Activated CD8-positive, alpha-beta memory T cell treated with anti-CD3 and anti-CD28 coated beads for 36 hours (primary cell): ENCODE results near the gene EYS. TPM values are rescaled to one million over a fixed set of nuclear protein-coding genes. Genes with fewer than 3 reads are reported as not detected.
"Not testable (repeated sequence)": the region's sequence is repeated elsewhere in the genome, so short reads cannot be mapped to it uniquely, and the experiment has no call there.

ENCODE experiments used
- CTCF ChIA-PET: fragments of 350-600 bp; sonication (Branson Sonifier 250); formaldehyde crosslinking; loops from one replicate; lab custom pipeline; 2021; ENCODE audit warnings: antibody characterized with exemption; lab: Charles Lee
- POLR2A ChIA-PET: fragments of 350-600 bp; sonication (Branson Sonifier 250); formaldehyde crosslinking; loops from one replicate; lab custom pipeline; 2021; ENCODE audit warnings: antibody characterized with exemption; lab: Charles Lee
- total RNA-seq, 2 experiments: library from RNA; stranded (reverse); gene quantifications; one replicate each; pipeline ENCODE4 v1.2.3, GENCODE V29; 2021

Gene EYS
- total RNA-seq, 2 experiments from 2014 or later, result not detected

DNA sequence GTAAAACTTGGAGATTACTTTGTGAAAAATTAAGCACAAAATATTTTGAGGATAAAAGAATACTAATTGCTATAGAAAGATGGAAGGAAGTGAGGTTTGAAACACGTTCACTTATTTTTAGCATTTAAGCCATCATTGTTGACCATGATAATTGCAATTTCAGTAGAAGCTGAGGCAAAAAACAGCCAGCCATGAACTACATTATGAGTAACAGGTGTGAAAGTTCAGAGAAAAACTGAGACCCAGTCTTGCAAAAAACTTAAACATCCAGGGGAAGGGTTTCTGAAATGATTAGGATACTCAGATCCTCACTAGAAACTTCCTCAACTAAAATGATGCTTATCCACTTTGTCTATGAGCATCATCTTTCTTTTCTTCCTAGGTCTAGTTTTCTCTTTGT is 1452.0 kb downstream of the EYS start:
- CTCF ChIA-PET, result interaction anchor here (0.6 kb wide), 1 partner anchor 43 kb away, joined by 5 read pairs; no protein-coding TSS in a partner anchor
- POLR2A ChIA-PET, result no interaction called here

DNA sequence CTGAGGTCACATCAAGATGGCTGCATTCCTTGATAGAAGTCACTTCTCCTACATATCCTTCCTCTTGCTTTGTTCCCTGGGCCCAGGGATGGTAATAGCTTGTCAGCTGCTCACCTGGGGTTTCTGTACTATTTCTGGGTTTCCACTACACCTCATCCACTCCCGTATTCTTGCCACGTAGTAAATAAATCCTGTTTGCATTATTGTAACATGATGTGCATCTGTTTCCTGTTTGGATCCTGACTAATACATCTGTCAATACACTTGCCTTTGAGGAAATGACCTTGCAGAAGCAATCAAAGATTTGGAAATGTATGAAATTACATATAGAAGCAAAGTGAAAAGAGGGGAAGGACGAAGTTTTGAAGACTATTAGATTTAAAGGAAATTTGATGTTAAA is 1452.5 kb downstream of the EYS start:
- POLR2A ChIA-PET, result no interaction called here
- CTCF ChIA-PET, result no interaction called here

DNA sequence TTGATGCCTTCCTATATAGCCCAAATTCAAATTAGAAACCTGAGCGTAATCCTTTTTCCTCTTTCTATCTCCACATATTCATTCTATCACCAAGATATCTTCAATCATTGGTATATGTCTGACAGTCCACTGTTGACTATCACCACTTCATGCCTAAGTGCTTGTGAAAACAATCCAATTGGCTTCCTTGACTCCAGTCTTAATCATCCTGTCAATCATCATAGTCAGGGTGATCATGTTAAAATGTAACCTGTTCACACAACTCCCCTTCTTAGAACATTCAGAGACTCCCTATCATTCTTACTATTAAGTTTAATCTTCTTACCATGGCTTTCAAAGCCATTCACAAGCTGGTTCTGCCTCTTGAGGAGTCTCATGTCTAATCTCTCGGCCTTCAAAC is 1454.8 kb downstream of the EYS start:
- ChIA-PET CTCF (no interaction called here), POLR2A (no interaction called here)

- CTCF ChIA-PET, result no interaction called here
These were observed 1456.9 kb downstream of the EYS start for GRCh38 chr6:64250126-64250525.

GRCh38 chr6:64249115-64249514 is 1457.9 kb downstream of the EYS start:
- POLR2A ChIA-PET, result no interaction called here
- CTCF ChIA-PET, result no interaction called here

More at GRCh38 chr6:64250126-64250525, 1456.9 kb downstream of the EYS start:
- POLR2A ChIA-PET, result no interaction called here

GRCh38 chr6:64243618-64244017 is 1463.4 kb downstream of the EYS start:
- ChIA-PET POLR2A (no interaction called here), CTCF (no interaction called here)

DNA sequence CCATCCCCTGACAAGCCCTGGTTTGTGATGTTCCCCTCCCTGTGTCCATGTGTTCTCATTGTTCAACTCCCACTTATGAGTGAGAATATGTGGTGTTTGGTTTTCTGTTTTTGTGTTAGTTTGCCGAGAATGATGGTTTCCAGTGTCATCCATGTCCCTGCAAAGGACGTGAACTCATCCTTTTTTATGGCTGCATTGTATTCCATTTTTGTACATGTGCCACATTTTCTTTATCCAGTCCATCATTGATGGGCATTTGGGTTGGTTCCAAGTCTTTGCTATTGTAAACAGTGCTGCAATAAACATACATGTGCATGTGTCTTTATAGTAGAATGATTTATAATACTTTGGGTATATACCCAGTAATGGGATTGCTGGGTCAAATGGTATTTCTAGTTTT is 1468.1 kb downstream of the EYS start:
- CTCF ChIA-PET, POLR2A ChIA-PET: not testable (repeated sequence)

DNA sequence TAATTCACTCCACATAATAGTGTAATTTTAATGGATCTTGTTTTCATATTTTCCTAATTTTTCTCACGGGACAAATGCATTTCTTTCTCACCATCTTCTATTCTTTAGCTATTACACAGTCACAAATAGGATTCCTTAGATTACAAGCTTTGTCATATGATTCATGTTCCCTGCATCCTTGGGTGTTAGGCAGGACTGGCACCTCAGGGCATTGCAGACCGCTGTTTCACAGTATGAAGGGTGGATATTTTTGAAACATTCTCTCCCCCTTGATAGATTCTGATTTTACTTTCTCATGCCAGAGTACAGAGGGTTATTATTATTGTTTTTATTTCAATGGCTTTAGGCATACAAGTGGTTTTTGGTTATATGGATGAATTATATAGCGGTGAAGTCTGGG is 1469.0 kb downstream of the EYS start:
- POLR2A ChIA-PET, result no interaction called here
- CTCF ChIA-PET, result no interaction called here

DNA sequence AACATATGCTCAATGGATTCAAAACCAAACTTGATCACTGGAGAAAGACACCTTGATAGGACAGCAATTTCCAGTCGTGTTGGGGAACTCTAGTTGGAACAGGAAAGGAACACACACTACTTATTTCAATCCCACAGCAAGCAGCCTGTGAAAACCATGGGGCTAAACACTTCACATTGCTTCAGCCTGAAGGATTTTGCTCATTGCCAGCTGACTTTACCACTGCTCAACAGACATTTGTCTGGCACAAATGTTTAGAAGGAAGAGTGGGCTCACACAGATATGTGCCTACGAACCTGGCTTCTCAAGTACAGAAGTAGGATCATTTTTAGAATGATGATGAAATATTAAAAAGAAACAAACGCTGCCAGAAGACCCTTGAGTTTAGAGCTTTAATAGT is 1473.3 kb downstream of the EYS start:
- ChIA-PET POLR2A (no interaction called here), CTCF (no interaction called here)

DNA sequence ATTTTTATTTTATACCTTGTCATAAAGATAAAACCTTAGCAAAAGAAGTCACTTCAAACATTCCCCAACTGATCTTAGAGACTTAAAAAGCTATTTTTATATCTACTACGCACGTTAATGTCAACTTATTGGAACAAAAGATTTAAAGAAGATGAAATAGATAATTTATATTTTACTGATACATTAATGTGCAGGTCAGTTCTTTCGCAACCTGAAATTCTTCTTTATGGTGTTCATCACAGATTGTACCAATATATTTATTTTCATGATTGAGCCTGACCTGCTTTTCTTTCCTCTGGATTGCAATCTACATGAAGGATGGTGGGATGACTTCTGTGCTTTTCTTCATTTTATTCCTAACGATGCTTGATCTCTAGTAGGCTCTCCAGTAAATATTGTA is 1475.1 kb downstream of the EYS start:
- POLR2A ChIA-PET, result no interaction called here
- CTCF ChIA-PET, result no interaction called here

GRCh38 chr6:64230530-64230929 is 1476.5 kb downstream of the EYS start:
- POLR2A ChIA-PET, result no interaction called here
- CTCF ChIA-PET, result no interaction called here

- ChIA-PET POLR2A (no interaction called here), CTCF (no interaction called here)
These were observed 1479.2 kb downstream of the EYS start for GRCh38 chr6:64227863-64228262.

GRCh38 chr6:64225503-64225902 is 1481.5 kb downstream of the EYS start:
- CTCF ChIA-PET, result no interaction called here
- POLR2A ChIA-PET, result no interaction called here

DNA sequence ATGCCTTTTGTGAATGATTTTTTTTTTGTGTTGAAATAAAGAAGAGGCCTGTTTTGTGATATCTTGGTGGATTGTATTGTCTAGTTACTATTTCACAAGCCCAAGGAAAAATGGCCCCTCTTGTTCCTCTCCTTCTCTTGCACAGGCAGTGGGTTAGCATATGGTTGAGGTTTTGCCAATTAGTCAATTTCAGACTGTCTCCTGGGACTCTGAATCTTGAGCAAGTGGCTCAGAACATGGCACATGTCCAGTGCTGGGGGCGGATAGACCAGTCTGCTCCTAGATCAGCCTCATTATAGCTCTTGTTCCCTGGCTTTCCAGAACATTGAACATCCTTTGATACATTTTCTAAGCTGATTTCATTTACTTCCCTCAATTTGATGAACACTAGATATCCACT is 1482.2 kb downstream of the EYS start:
- POLR2A ChIA-PET, result no interaction called here

DNA sequence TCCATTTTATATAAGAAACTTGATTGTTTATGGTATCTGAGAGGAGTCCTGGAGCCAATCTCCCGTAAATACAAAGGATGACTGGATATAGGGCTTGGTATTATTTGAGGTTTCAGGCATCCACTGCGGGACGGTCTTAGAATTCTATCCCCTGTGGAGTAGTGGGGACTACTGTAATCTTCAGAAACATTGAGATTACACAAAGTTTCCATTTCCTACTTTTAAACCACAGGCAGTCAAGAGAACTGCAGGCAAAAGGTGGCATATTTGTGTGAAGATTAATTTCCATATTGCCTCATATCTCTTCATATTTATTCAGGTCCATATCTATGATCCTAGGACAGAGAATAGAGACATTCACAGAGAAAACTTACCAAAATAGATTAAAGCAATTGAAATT is 1485.2 kb downstream of the EYS start:
- POLR2A ChIA-PET, result no interaction called here
- CTCF ChIA-PET, result no interaction called here

More for the DNA sequence above, 1482.2 kb downstream of the EYS start:
- CTCF ChIA-PET, result no interaction called here

DNA sequence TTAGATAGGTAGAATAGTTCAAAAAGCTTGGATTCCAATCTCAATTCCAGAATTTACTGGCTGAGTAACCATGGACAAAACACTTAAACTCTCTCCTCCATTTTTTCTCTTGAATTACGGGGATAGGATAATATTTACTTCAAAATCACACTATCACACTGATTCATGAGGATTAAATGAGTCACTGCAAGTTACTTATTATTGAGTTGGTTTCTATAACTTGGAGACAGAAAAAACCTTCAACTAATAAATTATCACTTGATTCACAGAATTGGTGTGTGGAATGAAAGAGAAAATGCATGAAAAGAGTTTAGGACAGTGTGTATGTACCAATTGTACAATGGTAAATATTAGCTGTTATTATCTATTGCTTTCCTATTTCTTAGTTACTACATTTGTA is 1486.2 kb downstream of the EYS start:
- POLR2A ChIA-PET, result no interaction called here
- CTCF ChIA-PET, result no interaction called here

DNA sequence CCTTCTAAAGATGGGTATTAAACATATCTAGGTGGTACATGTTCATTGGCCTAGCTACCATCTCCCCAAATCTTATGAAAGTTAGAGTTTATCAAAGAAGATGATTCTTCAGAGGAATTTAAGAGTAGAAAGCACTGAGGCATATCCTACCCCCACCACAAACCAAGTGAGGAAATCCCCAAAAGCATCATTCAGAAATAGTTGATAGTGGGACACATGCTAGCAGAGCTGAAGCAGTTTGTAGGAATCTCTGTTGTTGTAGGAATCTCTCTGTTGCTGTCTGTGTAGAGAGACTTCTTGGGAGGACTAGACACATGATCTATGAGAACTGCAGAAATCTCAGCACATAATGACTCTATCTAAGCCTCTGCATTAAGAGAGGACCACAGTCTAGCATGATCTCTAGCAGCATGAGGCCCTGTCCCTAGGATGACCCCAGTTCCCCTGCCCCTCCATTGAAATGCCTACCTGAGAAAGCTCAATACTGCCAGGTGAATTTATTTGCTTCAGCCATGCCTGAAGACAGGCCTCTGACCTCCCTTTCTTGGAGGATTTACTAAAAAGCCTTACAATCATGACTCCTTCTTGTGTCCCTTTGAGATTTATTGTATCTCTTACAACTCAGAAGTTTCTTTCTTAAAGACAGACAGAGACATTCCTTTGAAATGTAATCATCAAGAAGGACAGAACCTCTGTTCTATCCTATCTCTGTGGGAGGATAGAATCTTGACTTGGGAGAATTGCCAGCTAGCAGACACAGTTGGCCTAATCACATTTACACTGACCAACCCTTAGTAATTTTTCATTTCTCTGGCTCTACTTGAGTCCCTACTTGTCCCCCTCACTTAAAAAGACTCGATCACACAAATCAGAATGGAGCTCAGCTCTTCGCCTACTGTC is 1489.1 kb downstream of the EYS start:
- POLR2A ChIA-PET, result no interaction called here
- CTCF ChIA-PET, result no interaction called here

GRCh38 chr6:64214373-64214772 is 1492.7 kb downstream of the EYS start:
- ChIA-PET POLR2A (no interaction called here), CTCF (no interaction called here)

DNA sequence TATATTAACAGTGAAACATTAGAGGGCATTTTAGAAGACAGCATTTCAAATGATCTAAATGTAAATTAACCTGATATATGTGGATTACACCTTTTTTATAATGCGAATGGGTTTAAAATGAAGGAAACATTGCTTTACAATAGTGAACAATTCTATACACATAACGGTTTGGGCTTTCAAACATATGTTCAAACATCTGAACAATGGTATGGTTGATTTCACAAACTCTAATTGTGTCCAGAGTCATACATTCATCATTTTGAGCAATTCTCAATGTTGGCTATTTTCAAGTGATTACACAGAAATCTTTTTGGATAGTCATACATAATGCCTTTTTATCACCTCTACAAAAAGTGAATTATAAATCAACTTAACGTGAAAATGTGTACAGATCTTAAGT is 1493.3 kb downstream of the EYS start:
- POLR2A ChIA-PET, result no interaction called here
- CTCF ChIA-PET, result no interaction called here

- POLR2A ChIA-PET, result no interaction called here
- CTCF ChIA-PET, result interaction anchor here (0.6 to 0.7 kb wide), 2 partner anchors 854 to 1083 kb away, joined by 3 read pairs; no protein-coding TSS in a partner anchor
These were observed 1509.8 kb downstream of the EYS start for GRCh38 chr6:64197246-64197645.

GRCh38 chr6:64186592-64186991 is 1520.4 kb downstream of the EYS start:
- ChIA-PET POLR2A (no interaction called here), CTCF (no interaction called here)
